Skin of body (tissue), 2 donors: ENCODE data around the gene CCDC116. TPM values are rescaled to one million over a fixed set of nuclear protein-coding genes. Genes with fewer than 3 reads are reported as not detected.
"Not testable (repeated sequence)": the region's sequence is repeated elsewhere in the genome, so short reads cannot be mapped to it uniquely, and the experiment has no call there.

ENCODE experiments used
- DNase-seq: peaks from one replicate; lab custom pipeline; 2025; lab: John Stamatoyannopoulos, UW
- total RNA-seq: library from RNA; depleted of rRNA; stranded (reverse); fragments of >200 nt; gene quantifications from one replicate; pipeline ENCODE4 v1.2.3, GENCODE V29; 2014

Gene CCDC116
- total RNA-seq, 1 donor from 2014 or later = 0.20 TPM

- no peak for DNase-seq
Measured at GRCh38 chr22:21650823-21651520, 18.4 kb downstream of the CCDC116 start.

- DNase-seq = no peak
Measured at GRCh38 chr22:21651521-21652009, 19.0 kb downstream of the CCDC116 start.

GRCh38 chr22:21652010-21652546 lies 19.5 kb downstream of the CCDC116 start:
- peak; percentile 78 for DNase-seq

GRCh38 chr22:21652547-21653545 lies 20.3 kb downstream of the CCDC116 start:
- DNase-seq = no peak

GRCh38 chr22:21657020-21657359 lies 24.4 kb downstream of the CCDC116 start:
- no peak for DNase-seq

- DNase-seq = no peak
Measured at GRCh38 chr22:21657360-21658032, 24.9 kb downstream of the CCDC116 start.

- no peak for DNase-seq
Measured at GRCh38 chr22:21659864-21660525, 27.4 kb downstream of the CCDC116 start.

GRCh38 chr22:21660904-21661303 lies 28.3 kb downstream of the CCDC116 start:
- no peak for DNase-seq

- DNase-seq = no peak
Measured at GRCh38 chr22:21661991-21662390, 29.4 kb downstream of the CCDC116 start.

GRCh38 chr22:21663738-21664137 lies 31.2 kb downstream of the CCDC116 start:
- DNase-seq = no peak

GRCh38 chr22:21665047-21665851 lies 32.7 kb downstream of the CCDC116 start:
- no peak for DNase-seq

- no peak for DNase-seq
Measured at GRCh38 chr22:21666786-21667185, 34.2 kb downstream of the CCDC116 start.

GRCh38 chr22:21669026-21669425 lies 36.5 kb downstream of the CCDC116 start:
- no peak for DNase-seq

GRCh38 chr22:21672107-21672629 lies 39.6 kb downstream of the CCDC116 start:
- no peak for DNase-seq

GRCh38 chr22:21673534-21674321 lies 41.2 kb downstream of the CCDC116 start:
- no peak for DNase-seq

GRCh38 chr22:21674638-21675245 lies 42.2 kb downstream of the CCDC116 start:
- DNase-seq = no peak

GRCh38 chr22:21677606-21678443 lies 45.3 kb downstream of the CCDC116 start:
- no peak for DNase-seq

- DNase-seq = not testable (repeated sequence)
Measured at GRCh38 chr22:21678842-21679241, 46.3 kb downstream of the CCDC116 start.
